ENCODE results near the gene E4F1. TPM values are rescaled to one million over a fixed set of nuclear protein-coding genes. Genes with fewer than 3 reads are reported as not detected.

Gene E4F1
- total RNA-seq, 1 donor, result 31.5 TPM

DNA sequence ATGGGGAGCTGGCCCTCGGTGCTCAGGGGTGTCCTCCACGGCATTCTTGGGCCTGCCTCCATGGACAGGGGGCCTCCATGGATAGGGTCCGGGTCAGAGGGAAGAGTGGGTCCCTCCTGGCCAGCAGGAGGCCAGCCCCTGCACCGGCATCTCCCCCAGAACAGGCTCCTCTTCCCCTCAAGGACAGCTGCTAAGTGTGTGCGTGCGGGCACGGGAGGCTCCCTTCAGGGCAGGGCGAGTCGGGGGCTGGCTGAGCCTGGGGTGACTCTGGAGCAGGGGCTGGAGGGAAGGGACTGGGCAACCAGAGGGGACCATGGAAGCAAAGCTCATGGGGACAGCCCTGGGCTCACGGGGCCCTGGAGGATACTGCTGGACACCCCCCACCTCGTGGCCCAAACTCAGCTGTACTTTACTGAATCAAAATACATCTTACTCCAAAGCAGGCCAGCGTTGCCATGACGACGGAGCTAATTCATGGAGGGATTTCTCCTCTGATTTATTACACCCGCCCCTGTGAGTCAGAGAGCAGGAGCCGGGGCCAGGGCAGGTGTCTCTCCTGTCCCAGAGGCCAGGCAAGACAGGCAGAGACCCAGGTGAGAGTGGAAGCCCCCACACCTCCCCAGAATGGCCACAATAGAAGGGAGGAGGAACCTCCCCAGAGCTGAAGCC lies 29.1 kb upstream of the E4F1 start:
- TF ChIP-seq, protein P1, sequence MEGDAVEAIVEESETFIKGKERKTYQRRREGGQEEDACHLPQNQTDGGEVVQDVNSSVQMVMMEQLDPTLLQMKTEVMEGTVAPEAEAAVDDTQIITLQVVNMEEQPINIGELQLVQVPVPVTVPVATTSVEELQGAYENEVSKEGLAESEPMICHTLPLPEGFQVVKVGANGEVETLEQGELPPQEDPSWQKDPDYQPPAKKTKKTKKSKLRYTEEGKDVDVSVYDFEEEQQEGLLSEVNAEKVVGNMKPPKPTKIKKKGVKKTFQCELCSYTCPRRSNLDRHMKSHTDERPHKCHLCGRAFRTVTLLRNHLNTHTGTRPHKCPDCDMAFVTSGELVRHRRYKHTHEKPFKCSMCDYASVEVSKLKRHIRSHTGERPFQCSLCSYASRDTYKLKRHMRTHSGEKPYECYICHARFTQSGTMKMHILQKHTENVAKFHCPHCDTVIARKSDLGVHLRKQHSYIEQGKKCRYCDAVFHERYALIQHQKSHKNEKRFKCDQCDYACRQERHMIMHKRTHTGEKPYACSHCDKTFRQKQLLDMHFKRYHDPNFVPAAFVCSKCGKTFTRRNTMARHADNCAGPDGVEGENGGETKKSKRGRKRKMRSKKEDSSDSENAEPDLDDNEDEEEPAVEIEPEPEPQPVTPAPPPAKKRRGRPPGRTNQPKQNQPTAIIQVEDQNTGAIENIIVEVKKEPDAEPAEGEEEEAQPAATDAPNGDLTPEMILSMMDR (IDR thresholded peaks at IDR 0.05; ENCODE audit: extremely low read depth, low read depth, low read length), result no peak
- H3K4me3 ChIP-seq (ENCODE audit: insufficient read depth, low read length), result no peak overlapping the region
- H3K27ac ChIP-seq (ENCODE audit: low read depth, low read length), result no peak overlapping the region
- no peaks in the 10 kb centered on the region for H4K20me1 ChIP-seq (ENCODE audit: insufficient read depth, low read length)
- no peak overlapping the region for H3K4me2 ChIP-seq (ENCODE audit: insufficient read depth, low read length)
- no peaks in the 10 kb centered on the region for H3K79me2 ChIP-seq (ENCODE audit: insufficient read depth, low read length)
- peak; percentile 93 for DNase-seq (ENCODE audit: insufficient read length, low spot score, missing footprints)
- peaks cover 50% of the 10 kb centered on the region for H3K27me3 ChIP-seq (ENCODE audit: insufficient read depth, low read length)
- H2AFZ ChIP-seq (ENCODE audit: low read length), result no peak overlapping the region
- no peaks in the 10 kb centered on the region for H3K9me3 ChIP-seq (ENCODE audit: low read depth, low read length)
- H3K36me3 ChIP-seq (ENCODE audit: insufficient read depth, low read length), result no peaks in the 10 kb centered on the region
- no peaks in the 10 kb centered on the region for H3K4me1 ChIP-seq (ENCODE audit: insufficient read depth, low read length)

DNA sequence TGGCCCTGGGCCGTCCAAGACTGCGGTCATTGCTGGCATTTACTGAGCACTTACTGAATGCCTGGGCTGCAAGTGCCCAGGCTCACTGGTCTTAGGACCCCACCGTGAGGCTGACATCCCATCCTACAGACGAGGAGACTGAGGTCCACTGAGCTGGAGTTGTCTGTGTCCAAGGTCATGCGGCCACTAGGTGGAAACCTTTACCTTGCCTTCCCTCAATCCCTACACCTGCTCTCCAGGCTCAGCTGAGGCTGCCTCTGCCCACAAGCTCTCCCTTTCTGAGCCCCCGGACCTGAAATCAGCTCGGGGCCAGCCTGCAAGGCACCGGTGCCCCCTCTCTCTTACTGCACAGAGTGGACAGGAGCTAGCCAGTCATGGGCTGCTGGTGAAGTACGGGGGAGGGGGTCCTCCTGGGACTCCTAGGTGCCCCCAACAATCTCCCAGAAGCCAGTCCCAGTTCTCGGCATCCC lies 28.5 kb upstream of the E4F1 start:
- H3K4me2 ChIP-seq (ENCODE audit: insufficient read depth, low read length), result no peak overlapping the region
- H3K4me1 ChIP-seq (ENCODE audit: insufficient read depth, low read length), result no peaks in the 10 kb centered on the region
- H4K20me1 ChIP-seq (ENCODE audit: insufficient read depth, low read length), result no peaks in the 10 kb centered on the region
- no peaks in the 10 kb centered on the region for H3K9me3 ChIP-seq (ENCODE audit: low read depth, low read length)
- no peaks in the 10 kb centered on the region for H3K36me3 ChIP-seq (ENCODE audit: insufficient read depth, low read length)
- no peak overlapping the region for H3K4me3 ChIP-seq (ENCODE audit: insufficient read depth, low read length)
- H2AFZ ChIP-seq (ENCODE audit: low read length), result no peak overlapping the region
- DNase-seq (ENCODE audit: insufficient read length, low spot score, missing footprints), result peak; percentile 98
- H3K27me3 ChIP-seq (ENCODE audit: insufficient read depth, low read length), result peaks cover 55% of the 10 kb centered on the region
- H3K79me2 ChIP-seq (ENCODE audit: insufficient read depth, low read length), result no peaks in the 10 kb centered on the region
- no peak overlapping the region for H3K27ac ChIP-seq (ENCODE audit: low read depth, low read length)
- TF ChIP-seq, protein P1 (IDR thresholded peaks at IDR 0.05; ENCODE audit: extremely low read depth, low read depth, low read length), result peak; percentile 26

DNA sequence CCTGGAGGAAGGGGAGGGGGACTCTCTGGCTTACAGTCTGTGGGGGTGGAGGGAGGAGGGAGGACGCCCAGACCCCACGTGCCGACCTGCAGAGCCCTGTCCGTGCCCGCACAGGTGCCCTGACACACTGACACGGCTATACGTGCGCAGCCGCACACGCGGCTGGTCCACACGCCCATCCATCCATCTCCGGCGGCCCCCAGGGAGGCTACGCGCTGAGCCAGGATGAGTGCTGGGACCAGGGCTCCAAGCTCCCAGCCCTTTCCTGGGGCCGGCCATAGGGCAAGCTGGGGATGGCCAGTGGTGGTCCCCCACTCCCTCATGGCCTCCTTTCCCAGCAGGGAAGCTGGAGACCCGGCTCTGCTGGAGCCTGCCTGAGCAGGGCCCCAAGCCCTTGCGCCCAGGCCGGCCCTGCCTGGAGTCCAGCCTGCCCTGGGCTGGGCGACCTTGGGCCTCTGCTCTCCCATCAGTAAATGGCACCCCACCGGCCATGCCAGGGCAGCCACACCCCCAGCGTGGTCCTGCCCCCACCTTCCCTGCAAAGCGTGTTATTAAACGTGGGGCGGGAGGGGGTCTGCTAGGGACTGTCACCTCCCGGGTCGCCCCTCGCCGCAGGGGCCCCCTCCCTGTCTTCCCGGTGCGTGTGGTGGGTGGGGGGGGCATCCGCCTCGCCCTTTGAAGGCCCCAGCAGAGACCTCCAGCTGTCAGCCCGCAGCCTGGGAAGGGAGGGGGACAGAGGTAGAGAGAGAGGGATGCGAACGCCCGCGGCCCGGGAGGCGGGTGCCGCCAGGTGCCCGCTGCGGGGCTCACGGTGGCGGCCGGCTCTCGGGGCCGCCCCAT lies 27.8 kb upstream of the E4F1 start:
- Histone ChIP-seq H3K27ac (ENCODE audit: low read depth, low read length) (no peak overlapping the region), H3K36me3 (ENCODE audit: insufficient read depth, low read length) (no peaks in the 10 kb centered on the region), H4K20me1 (ENCODE audit: insufficient read depth, low read length) (no peaks in the 10 kb centered on the region), H3K4me3 (ENCODE audit: insufficient read depth, low read length) (no peak overlapping the region), H3K79me2 (ENCODE audit: insufficient read depth, low read length) (no peaks in the 10 kb centered on the region), H3K9me3 (ENCODE audit: low read depth, low read length) (no peaks in the 10 kb centered on the region), H2AFZ (ENCODE audit: low read length) (no peak overlapping the region), H3K4me1 (ENCODE audit: insufficient read depth, low read length) (no peaks in the 10 kb centered on the region), H3K4me2 (ENCODE audit: insufficient read depth, low read length) (no peak overlapping the region), H3K27me3 (ENCODE audit: insufficient read depth, low read length) (peaks cover 55% of the 10 kb centered on the region)
- DNase-seq (ENCODE audit: insufficient read length, low spot score, missing footprints), result peak; percentile 91
- TF ChIP-seq, protein P1 (IDR thresholded peaks at IDR 0.05; ENCODE audit: extremely low read depth, low read depth, low read length), result no peak

Data from osteoblast (primary cell).